ENCODE data around the gene LRRIQ4.

DNA sequence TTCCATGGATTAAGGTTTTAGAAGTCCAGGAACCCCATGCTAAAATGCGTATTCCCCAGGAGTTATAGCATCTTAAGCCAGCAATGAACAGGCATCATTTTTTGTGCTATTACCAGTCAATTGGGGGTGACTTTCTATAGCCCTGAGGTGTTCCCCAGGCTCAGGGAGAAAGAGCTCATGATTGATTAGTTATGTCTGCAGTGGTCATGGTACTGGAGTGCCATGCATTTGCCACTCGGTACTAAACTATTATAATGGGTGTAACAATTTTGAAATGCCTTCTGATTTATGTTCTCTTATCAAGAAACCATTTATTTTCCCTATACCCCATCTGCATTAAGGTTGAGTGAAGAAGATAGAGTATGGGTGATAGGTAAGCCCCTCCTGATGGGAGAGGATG lies 45.1 kb downstream of the LRRIQ4 start:
- TF ChIP-seq CTCF (IDR thresholded peaks at IDR 0.05; ENCODE audit: low read length) (no peak), EZH2 (IDR thresholded peaks at IDR 0.05; ENCODE audit: borderline replicate concordance, low read length) (no peak)

Data from OCI-LY1 (cell line).